ENCODE results near the gene QRFP.

DNA sequence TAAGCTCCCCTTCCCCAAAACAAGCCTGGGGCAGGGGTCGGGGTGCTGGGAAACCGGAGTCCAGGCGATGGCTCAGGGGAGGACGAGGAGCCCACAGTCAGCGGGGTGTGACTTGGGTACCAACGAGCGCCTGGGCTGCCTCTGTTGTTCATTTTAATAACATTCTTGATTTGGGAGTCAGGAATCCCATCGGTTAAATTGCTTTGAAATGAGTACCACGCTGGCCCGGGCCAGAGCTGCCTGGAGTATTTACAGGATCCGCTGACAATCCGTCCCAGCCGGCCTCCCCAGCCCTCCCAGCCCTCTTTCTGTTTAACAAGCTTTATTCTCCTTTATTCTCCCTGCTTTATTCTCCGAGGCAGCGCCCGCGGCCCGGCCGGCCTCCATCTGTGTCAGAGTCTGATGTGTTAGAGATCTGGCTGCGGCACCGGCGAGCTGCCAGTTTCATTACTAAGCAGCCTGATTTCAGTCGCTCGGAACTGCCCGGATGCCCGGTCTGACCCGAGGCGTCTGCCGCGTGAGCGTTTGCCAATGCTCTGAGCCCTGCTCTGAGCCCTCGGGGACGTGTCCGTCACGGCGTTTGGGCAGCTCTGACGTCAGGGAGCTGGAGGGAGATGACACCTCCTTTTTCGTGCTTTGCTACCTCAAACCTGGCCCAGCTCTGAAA is 16.5 kb upstream of the QRFP start:
- TF ChIP-seq, protein P1, sequence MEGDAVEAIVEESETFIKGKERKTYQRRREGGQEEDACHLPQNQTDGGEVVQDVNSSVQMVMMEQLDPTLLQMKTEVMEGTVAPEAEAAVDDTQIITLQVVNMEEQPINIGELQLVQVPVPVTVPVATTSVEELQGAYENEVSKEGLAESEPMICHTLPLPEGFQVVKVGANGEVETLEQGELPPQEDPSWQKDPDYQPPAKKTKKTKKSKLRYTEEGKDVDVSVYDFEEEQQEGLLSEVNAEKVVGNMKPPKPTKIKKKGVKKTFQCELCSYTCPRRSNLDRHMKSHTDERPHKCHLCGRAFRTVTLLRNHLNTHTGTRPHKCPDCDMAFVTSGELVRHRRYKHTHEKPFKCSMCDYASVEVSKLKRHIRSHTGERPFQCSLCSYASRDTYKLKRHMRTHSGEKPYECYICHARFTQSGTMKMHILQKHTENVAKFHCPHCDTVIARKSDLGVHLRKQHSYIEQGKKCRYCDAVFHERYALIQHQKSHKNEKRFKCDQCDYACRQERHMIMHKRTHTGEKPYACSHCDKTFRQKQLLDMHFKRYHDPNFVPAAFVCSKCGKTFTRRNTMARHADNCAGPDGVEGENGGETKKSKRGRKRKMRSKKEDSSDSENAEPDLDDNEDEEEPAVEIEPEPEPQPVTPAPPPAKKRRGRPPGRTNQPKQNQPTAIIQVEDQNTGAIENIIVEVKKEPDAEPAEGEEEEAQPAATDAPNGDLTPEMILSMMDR (IDR thresholded peaks at IDR 0.05) = no peak
- TF ChIP-seq POLR2A (IDR thresholded peaks at IDR 0.05) = no peak
- TF ChIP-seq POLR2AphosphoS5 (IDR thresholded peaks at IDR 0.05) = no peak
- TF ChIP-seq EP300 (IDR thresholded peaks at IDR 0.05) = no peak

Data from suprapubic skin (tissue), 4 donors.